ENCODE data around the gene NOXO1.
"Not testable (repeated sequence)": the region's sequence is repeated elsewhere in the genome, so short reads cannot be mapped to it uniquely, and the experiment has no call there.

Gene NOXO1

GRCh38 chr16:2019921-2020831 lies 38.9 kb upstream of the NOXO1 start:
- no peak for TF ChIP-seq CTCF (IDR thresholded peaks at IDR 0.05; ENCODE audit: control insufficient read depth, extremely low read depth, insufficient read depth)
- DNase-seq (ENCODE audit: low read depth), result no peak
- no peak overlapping the region for H3K4me3 ChIP-seq (ENCODE audit: low read depth, low read length)

- no peak for TF ChIP-seq CTCF (IDR thresholded peaks at IDR 0.05; ENCODE audit: control insufficient read depth, extremely low read depth, insufficient read depth)
- no peak within 1 kb of the TSS for H3K4me3 ChIP-seq (ENCODE audit: low read depth, low read length)
- DNase-seq (ENCODE audit: low read depth), result no peak
These were observed 38.2 kb upstream of the NOXO1 start, which contains the start of gene NPW for GRCh38 chr16:2019518-2019920. NPW (plus strand) TSS chr16:2019785.

GRCh38 chr16:2016407-2016922 lies 35.2 kb upstream of the NOXO1 start:
- H3K4me3 ChIP-seq (ENCODE audit: low read depth, low read length), result no peak overlapping the region
- DNase-seq (ENCODE audit: low read depth), result no peak
- peak; percentile 18; the same call in 1 of the 2 replicates for TF ChIP-seq CTCF (IDR thresholded peaks at IDR 0.05; ENCODE audit: control insufficient read depth, extremely low read depth, insufficient read depth)

- DNase-seq (ENCODE audit: low read depth), result no peak
- no peak for TF ChIP-seq CTCF (IDR thresholded peaks at IDR 0.05; ENCODE audit: control insufficient read depth, extremely low read depth, insufficient read depth)
These were observed 34.6 kb upstream of the NOXO1 start for GRCh38 chr16:2015947-2016208.

GRCh38 chr16:2015117-2015946 lies 34.1 kb upstream of the NOXO1 start:
- TF ChIP-seq CTCF (IDR thresholded peaks at IDR 0.05; ENCODE audit: control insufficient read depth, extremely low read depth, insufficient read depth), result no peak
- DNase-seq (ENCODE audit: low read depth), result peak; percentile 96
- no peak overlapping the region for H3K4me3 ChIP-seq (ENCODE audit: low read depth, low read length)

More at GRCh38 chr16:2015947-2016208, 34.6 kb upstream of the NOXO1 start:
- H3K4me3 ChIP-seq (ENCODE audit: low read depth, low read length), result no peak overlapping the region

GRCh38 chr16:2013527-2013926 lies 32.3 kb upstream of the NOXO1 start:
- no peak overlapping the region for H3K4me3 ChIP-seq (ENCODE audit: low read depth, low read length)
- TF ChIP-seq CTCF (IDR thresholded peaks at IDR 0.05; ENCODE audit: control insufficient read depth, extremely low read depth, insufficient read depth), result no peak
- no peak for DNase-seq (ENCODE audit: low read depth)

GRCh38 chr16:2011726-2012125 lies 30.5 kb upstream of the NOXO1 start:
- not testable (repeated sequence) for H3K4me3 ChIP-seq (ENCODE audit: low read depth, low read length); DNase-seq (ENCODE audit: low read depth)
